Smooth muscle cell (in vitro differentiated cells): ENCODE data around the gene MLPH. TPM values are rescaled to one million over a fixed set of nuclear protein-coding genes. Genes with fewer than 3 reads are reported as not detected.

Source experiments
- DNase-seq: peaks from one replicate; lab custom pipeline; 2025; ENCODE audit not compliant: unreplicated experiment; lab: John Stamatoyannopoulos, UW
- H2AFZ ChIP-seq: fragments of 200-600 bp; sonication (generic); 2 replicates; pipeline ENCODE4 v1.6.0; 2016; ENCODE audit warnings: antibody characterized with exemption, low read depth, mild to moderate bottlenecking
- H3F3A ChIP-seq: fragments of 200-600 bp; sonication (generic); 2 replicates; pipeline ENCODE4 v1.6.0; 2017; ENCODE audit warnings: antibody characterized with exemption, low read depth
- H3K27ac ChIP-seq: fragments of 200-600 bp; sonication (generic); 2 replicates; pipeline ENCODE4 v1.5.1; 2016; ENCODE audit warnings: low read depth, mild to moderate bottlenecking
- H3K27me3 ChIP-seq: fragments of 200-600 bp; sonication (generic); 2 replicates; pipeline ENCODE4 v1.6.1; 2016; ENCODE audit warnings: low read depth, mild to moderate bottlenecking
- H3K36me3 ChIP-seq: fragments of 200-600 bp; sonication (generic); 2 replicates; pipeline ENCODE4 v1.5.1; 2016; ENCODE audit warnings: low read depth
- H3K4me1 ChIP-seq: fragments of 200-600 bp; sonication (generic); 2 replicates; pipeline ENCODE4 v1.5.1; 2016; ENCODE audit warnings: low read depth
- H3K4me2 ChIP-seq: fragments of 200-600 bp; sonication (generic); 2 replicates; pipeline ENCODE4 v1.6.0; 2016; ENCODE audit warnings: mild to moderate bottlenecking
- H3K4me3 ChIP-seq: fragments of 200-600 bp; sonication (generic); 2 replicates; pipeline ENCODE4 v1.5.1; 2016; ENCODE audit warnings: mild to moderate bottlenecking
- H3K79me2 ChIP-seq: fragments of 200-600 bp; sonication (generic); 2 replicates; pipeline ENCODE4 v1.6.0; 2016; ENCODE audit warnings: low read depth, mild to moderate bottlenecking
- H3K9ac ChIP-seq: fragments of 200-600 bp; sonication (generic); 2 replicates; pipeline ENCODE4 v1.6.0; 2016; ENCODE audit warnings: low read depth
- H3K9me3 ChIP-seq: fragments of 200-600 bp; sonication (generic); replicated peaks from 2 replicates; pipeline ENCODE4 v1.5.1; 2016; ENCODE audit warnings: low read depth
- H4K20me1 ChIP-seq: fragments of 200-600 bp; sonication (generic); 2 replicates; pipeline ENCODE4 v1.6.0; 2016; ENCODE audit warnings: low read depth
- WGBS: methylation state at CpG from one replicate; pipeline ENCODE4 v1.1.7; 2016; ENCODE audit warnings: low lambda C conversion rate; 5-methylcytosine and 5-hydroxymethylcytosine counted together
- polyA plus RNA-seq: library from polyadenylated mRNA; unstranded; fragments of >200 nt; fragmentation: Nextera tagmentation; extraction: Ambion mirVana; gene quantifications from 2 replicates; pipeline ENCODE4 v1.2.1, GENCODE V29; 2016
- total RNA-seq: library from RNA; depleted of rRNA; stranded (reverse); fragments of >200 nt; gene quantifications from 2 replicates; pipeline ENCODE4 v1.2.3, GENCODE V29; 2014
- TF ChIP-seq, protein P1 (sequence below): fragments of 200-600 bp; sonication (generic); IDR thresholded peaks from 2 replicates; pipeline ENCODE4 v1.5.1; 2017; ENCODE audit warnings: borderline replicate concordance, mild to moderate bottlenecking, antibody characterized with exemption; ENCODE audit not compliant: insufficient read depth, poor library complexity, severe bottlenecking

The MLPH gene
- total and polyA plus RNA-seq, 2 experiments from 2014 or later = 32.8 to 36.4 TPM

DNA sequence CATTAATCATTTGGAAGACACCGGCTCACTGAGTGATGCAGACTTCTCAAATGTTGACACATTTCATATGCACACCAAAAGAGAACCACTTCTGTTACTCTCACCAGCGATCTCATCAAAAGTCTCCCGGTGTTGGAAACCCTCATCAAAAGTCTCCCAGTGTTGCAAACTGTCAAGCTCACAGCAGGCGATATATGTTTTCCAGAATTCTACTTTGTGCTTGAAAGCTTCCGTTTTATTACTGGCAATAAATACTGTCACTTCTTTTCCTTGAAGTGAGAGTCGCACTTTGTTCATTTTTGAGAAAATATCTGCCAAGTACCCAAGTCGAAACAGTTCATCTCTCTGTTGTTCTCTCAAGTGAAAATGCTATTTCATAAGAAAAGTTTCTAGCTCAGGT lies 20.5 kb downstream of the MLPH start:
- Histone ChIP-seq H3K9ac (no peak overlapping the region), H4K20me1 (no peaks in the 10 kb centered on the region), H3K4me2 (no peak overlapping the region), H3K79me2 (peaks cover 11% of the 10 kb centered on the region), H3F3A (peaks cover 3% of the 10 kb centered on the region), H3K27me3 (no peaks in the 10 kb centered on the region), H3K4me3 (no peak overlapping the region), H3K9me3 (no peaks in the 10 kb centered on the region), H3K36me3 (no peaks in the 10 kb centered on the region), H3K4me1 (peaks cover under 1% of the 10 kb centered on the region), H3K27ac (no peak overlapping the region), H2AFZ (no peak overlapping the region)
- TF ChIP-seq, protein P1, sequence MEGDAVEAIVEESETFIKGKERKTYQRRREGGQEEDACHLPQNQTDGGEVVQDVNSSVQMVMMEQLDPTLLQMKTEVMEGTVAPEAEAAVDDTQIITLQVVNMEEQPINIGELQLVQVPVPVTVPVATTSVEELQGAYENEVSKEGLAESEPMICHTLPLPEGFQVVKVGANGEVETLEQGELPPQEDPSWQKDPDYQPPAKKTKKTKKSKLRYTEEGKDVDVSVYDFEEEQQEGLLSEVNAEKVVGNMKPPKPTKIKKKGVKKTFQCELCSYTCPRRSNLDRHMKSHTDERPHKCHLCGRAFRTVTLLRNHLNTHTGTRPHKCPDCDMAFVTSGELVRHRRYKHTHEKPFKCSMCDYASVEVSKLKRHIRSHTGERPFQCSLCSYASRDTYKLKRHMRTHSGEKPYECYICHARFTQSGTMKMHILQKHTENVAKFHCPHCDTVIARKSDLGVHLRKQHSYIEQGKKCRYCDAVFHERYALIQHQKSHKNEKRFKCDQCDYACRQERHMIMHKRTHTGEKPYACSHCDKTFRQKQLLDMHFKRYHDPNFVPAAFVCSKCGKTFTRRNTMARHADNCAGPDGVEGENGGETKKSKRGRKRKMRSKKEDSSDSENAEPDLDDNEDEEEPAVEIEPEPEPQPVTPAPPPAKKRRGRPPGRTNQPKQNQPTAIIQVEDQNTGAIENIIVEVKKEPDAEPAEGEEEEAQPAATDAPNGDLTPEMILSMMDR = no peak
- 82% methylated on average over 7 of the region's 7 CpGs for WGBS
- no peak for DNase-seq

GRCh38 chr2:237508361-237508760 lies 21.3 kb downstream of the MLPH start:
- H3K79me2 ChIP-seq = peaks cover 6% of the 10 kb centered on the region
- H3K36me3 ChIP-seq = no peaks in the 10 kb centered on the region

DNA sequence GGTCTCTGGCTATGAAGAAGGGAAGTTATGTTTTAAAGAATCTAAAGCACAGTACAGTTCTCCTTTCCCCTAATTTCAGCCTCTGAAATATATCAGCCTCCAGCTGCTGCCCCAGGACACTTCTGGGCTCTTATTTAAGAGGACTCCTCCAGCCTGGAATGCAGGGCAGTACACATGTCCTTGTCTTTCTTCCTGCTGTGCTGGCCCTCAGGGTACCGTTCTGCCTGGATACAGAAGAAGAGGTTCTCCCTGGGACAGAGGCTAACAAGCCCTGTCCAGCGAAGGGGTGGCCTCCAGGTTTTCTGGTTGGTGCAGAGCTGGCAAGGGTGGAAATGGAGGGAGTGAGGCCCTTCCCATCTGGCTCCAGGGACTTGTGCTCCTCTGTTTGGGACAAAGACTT lies 22.1 kb downstream of the MLPH start:
- Histone ChIP-seq H4K20me1 (no peaks in the 10 kb centered on the region), H3K36me3 (no peaks in the 10 kb centered on the region), H3K9ac (no peak overlapping the region), H3K27ac (no peak overlapping the region), H3K79me2 (peaks cover 4% of the 10 kb centered on the region), H3K4me3 (no peak overlapping the region), H3K27me3 (no peaks in the 10 kb centered on the region), H3K4me1 (no peaks in the 10 kb centered on the region), H3F3A (peaks cover 3% of the 10 kb centered on the region), H2AFZ (no peak overlapping the region), H3K4me2 (no peak overlapping the region), H3K9me3 (no peaks in the 10 kb centered on the region)
- 91% methylated on average over 2 of the region's 2 CpGs for WGBS
- DNase-seq = no peak
- TF ChIP-seq, protein P1 = no peak

More at GRCh38 chr2:237508361-237508760, 21.3 kb downstream of the MLPH start:
- no peak overlapping the region for H2AFZ ChIP-seq
- H3K27ac ChIP-seq = no peak overlapping the region
- H3F3A ChIP-seq = peaks cover 3% of the 10 kb centered on the region
- no peak for DNase-seq
- 94% methylated on average over 4 of the region's 4 CpGs for WGBS
- no peak overlapping the region for H3K4me2 ChIP-seq
- TF ChIP-seq, protein P1 = no peak
- no peak overlapping the region for H3K9ac ChIP-seq
- no peak overlapping the region for H3K4me3 ChIP-seq
- no peaks in the 10 kb centered on the region for H3K9me3 ChIP-seq
- no peaks in the 10 kb centered on the region for H4K20me1 ChIP-seq
- no peaks in the 10 kb centered on the region for H3K4me1 ChIP-seq
- no peaks in the 10 kb centered on the region for H3K27me3 ChIP-seq

- no peak for DNase-seq
- Histone ChIP-seq H3K4me2 (no peak overlapping the region), H3K27me3 (no peaks in the 10 kb centered on the region), H3K27ac (no peak overlapping the region), H4K20me1 (no peaks in the 10 kb centered on the region), H3F3A (peaks cover 3% of the 10 kb centered on the region), H3K36me3 (no peaks in the 10 kb centered on the region), H3K4me1 (no peaks in the 10 kb centered on the region), H3K9me3 (no peaks in the 10 kb centered on the region), H2AFZ (no peak overlapping the region), H3K4me3 (no peak overlapping the region), H3K79me2 (peaks cover 4% of the 10 kb centered on the region), H3K9ac (no peak overlapping the region)
- TF ChIP-seq, protein P1 = no peak
- 91% methylated on average over 7 of the region's 7 CpGs for WGBS
Measured at GRCh38 chr2:237509905-237510304, 22.9 kb downstream of the MLPH start.
